Gastrocnemius medialis (tissue), 4 donors: Measurements from ENCODE around the gene ATP2B1.

ENCODE experiments used
- CTCF ChIP-seq, 5 experiments: fragments of 450-650 bp in 3 of 5; fragments of 200-600 bp in 2 of 5; sonication (generic) in 2 of 5; IDR thresholded peaks in 4 of 5; conservative IDR thresholded peaks in 1 of 5; 1 replicate in 4 of 5; 2 replicates in 1 of 5; pipeline ENCODE4 v1.5.1; 2016 to 2019; ENCODE audit warnings: antibody characterized with exemption in 5 of 5, mild to moderate bottlenecking in 3 of 5, moderate library complexity in 3 of 5
- POLR2A ChIP-seq, 2 donors: fragments of 450-650 bp; IDR thresholded peaks; one replicate each; pipeline ENCODE4 v1.6.1; 2017; ENCODE audit warnings: antibody characterized with exemption in 2 of 2, mild to moderate bottlenecking in 2 of 2, moderate library complexity in 2 of 2

- no peak for TF ChIP-seq CTCF (IDR thresholded peaks at IDR 0.05 in 4 of 5, conservative IDR thresholded peaks at IDR 0.05 in 1 of 5)
- TF ChIP-seq POLR2A (IDR thresholded peaks at IDR 0.05) = no peak
Measured at GRCh38 chr12:89621521-89621920, 87.1 kb downstream of the ATP2B1 start.
